ENCODE data around the gene ETV3. TPM values are rescaled to one million over a fixed set of nuclear protein-coding genes. Genes with fewer than 3 reads are reported as not detected.
"Not testable (repeated sequence)": the region's sequence is repeated elsewhere in the genome, so short reads cannot be mapped to it uniquely, and the experiment has no call there.

The ETV3 gene
- total and polyA plus RNA-seq, 10 of the 15 experiments (the other 5 are each of a cell fraction or from before 2014, with no cell fraction given) = 1.7 to 13.8 (median 7.2) TPM

GRCh38 chr1:157171903-157172503, 33.8 kb upstream of the ETV3 start:
- peak; percentile 54 for ATAC-seq
- H3K79me2 ChIP-seq (ENCODE audit: control insufficient read depth, insufficient read depth, low read length); POLR2A ChIA-PET; H3K27me3 ChIP-seq (replicated peaks in 1 of 2; ENCODE audit: control insufficient read depth in 2 of 2, insufficient read depth in 2 of 2, low read length in 1 of 2); H3K4me3 ChIP-seq; H3K4me2 ChIP-seq (ENCODE audit: control insufficient read depth, insufficient read depth); H2AFZ ChIP-seq (ENCODE audit: control insufficient read depth, low read depth, low read length); H3K36me3 ChIP-seq (ENCODE audit: control insufficient read depth in 2 of 2, insufficient read depth in 2 of 2, low read length in 1 of 2); H3K9me3 ChIP-seq (replicated peaks; ENCODE audit: control insufficient read depth, insufficient read depth, low read length); H4K20me1 ChIP-seq (ENCODE audit: control insufficient read depth, insufficient read depth); H3K27ac ChIP-seq (ENCODE audit: control insufficient read depth, insufficient read depth); H3K9ac ChIP-seq (ENCODE audit: control insufficient read depth, insufficient read depth, low read length); FAIRE-seq; in situ Hi-C loops (cut with MboI); DNase-seq (ENCODE audit: low read depth, low spot score); BruUV-seq (replicated peaks): not testable (repeated sequence)
- CTCF ChIA-PET = interaction anchor here (0.6 to 18.5 kb wide), 28 partner anchors 11 to 527 kb away, joined by 3 to 349 read pairs (median 4); no protein-coding TSS in a partner anchor
- SMC1A ChIA-PET (ENCODE audit: uncharacterized antibody, unreplicated experiment) = interaction anchor here (0.6 to 3.6 kb wide), 8 partner anchors 12 to 322 kb away, joined by 3 to 21 read pairs (median 3); no protein-coding TSS in a partner anchor
- intact Hi-C loops (cut with micrococcal nuclease; ENCODE audit: unreplicated experiment) = loop anchor here (1.0 to 10.0 kb wide), 3 partner anchors 21 to 393 kb away; no protein-coding TSS in a partner anchor
- 3% methylated on average over 3 of the region's 8 CpGs for WGBS (ENCODE audit: insufficient coverage, insufficient replicate concordance, low lambda C conversion rate, missing lambda C conversion rate)
- H3K4me1 ChIP-seq (ENCODE audit: control insufficient read depth, insufficient read depth, low read length) = peaks cover 52% of the 10 kb centered on the region
- TF ChIP-seq CTCF (IDR thresholded peaks at IDR 0.05 in 2 of 3, conservative IDR thresholded peaks at IDR 0.05 in 1 of 3; ENCODE audit: control insufficient read depth in 2 of 3, extremely low read depth in 1 of 3, insufficient read depth in 1 of 3, low read depth in 3 of 3, low read length in 3 of 3) (peak in 1 of 3 experiments; percentile 34; a peak in 1 of 6 replicates), SMARCA5 (IDR thresholded peaks at IDR 0.05) (peak; percentile 26; the same call in 1 of the 2 replicates), RELB (IDR thresholded peaks at IDR 0.05; ENCODE audit: low read depth) (peak; percentile 28; the same call in 1 of the 2 replicates), IKZF1 (conservative IDR thresholded peaks at IDR 0.05) (peak; percentile 49; the same call in 1 of the 2 replicates), IKZF2 (IDR thresholded peaks at IDR 0.05) (peak; percentile 70 to 76)
- RAD21 ChIA-PET (ENCODE audit: unreplicated experiment) = interaction anchor here (0.7 to 1.8 kb wide), 3 partner anchors 23 to 324 kb away, joined by 3 to 15 read pairs (median 3); no protein-coding TSS in a partner anchor

All from GM12878 (cell line).